ENCODE data around the gene KIAA1958. TPM values are rescaled to one million over a fixed set of nuclear protein-coding genes. Genes with fewer than 3 reads are reported as not detected.

The KIAA1958 gene
- polyA plus RNA-seq, 3 donors, result 1.9 to 4.2 (median 1.9) TPM

DNA sequence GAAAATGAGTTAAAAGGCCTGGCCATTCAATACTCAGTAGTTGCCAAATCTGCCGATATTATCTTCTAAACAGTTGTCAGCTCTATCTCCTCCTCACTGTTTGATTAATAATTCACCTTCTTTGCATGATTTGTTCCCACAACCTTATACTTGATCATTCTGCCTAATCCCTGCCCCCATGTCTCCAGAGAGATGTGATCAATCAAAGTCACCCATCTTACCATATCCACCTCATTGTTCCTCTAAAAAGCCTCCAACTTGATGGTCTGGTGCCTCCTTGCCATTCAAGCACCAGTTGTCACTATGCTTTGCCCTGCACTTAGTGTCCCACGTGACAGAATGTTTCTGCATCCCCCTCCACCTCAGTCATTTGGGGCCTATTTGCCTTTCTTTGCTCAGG is 41.3 kb downstream of the KIAA1958 start:
- no CpG with 5 or more reads among the region's 2 CpGs for WGBS (ENCODE audit: insufficient coverage)
- Histone ChIP-seq H2AFZ (ENCODE audit: insufficient read depth, low read depth, low read length, poor library complexity, severe bottlenecking) (no peak overlapping the region), H3K36me3 (replicated peaks in 1 of 2; ENCODE audit: control insufficient read depth in 1 of 2, insufficient read depth in 2 of 2, low read length in 2 of 2) (no peaks in the 10 kb centered on the region), H3K4me3 (replicated peaks in 1 of 3; ENCODE audit: low read depth in 2 of 3, low read length in 3 of 3) (no peak overlapping the region), H3K9ac (ENCODE audit: insufficient read depth, low read length, poor library complexity, severe bottlenecking) (no peak overlapping the region), H3K79me2 (ENCODE audit: insufficient read depth, low read length) (peaks cover 9% of the 10 kb centered on the region), H3K4me1 (ENCODE audit: control insufficient read depth in 1 of 2, insufficient read depth in 2 of 2, low read length in 2 of 2) (peaks cover 5% of the 10 kb centered on the region in 2 donors), H3K4me2 (replicated peaks; ENCODE audit: extremely low read depth, low read length, poor library complexity, severe bottlenecking) (no peak overlapping the region), H3K27me3 (ENCODE audit: control insufficient read depth in 2 of 2, insufficient read depth in 2 of 2, low read length in 2 of 2) (no peaks in the 10 kb centered on the region), H4K20me1 (ENCODE audit: insufficient read depth, low read length) (no peaks in the 10 kb centered on the region), H3K27ac (ENCODE audit: low read depth in 1 of 2, low read length in 2 of 2) (no peak overlapping the region), H3K9me3 (replicated peaks in 1 of 2; ENCODE audit: control insufficient read depth in 1 of 2, insufficient read depth in 1 of 2, low read length in 2 of 2) (peaks cover 0 to 3% of the 10 kb centered on the region in 2 donors)
- peaks cover 14% of the 10 kb centered on the region for H3K4me1 Mint-ChIP-seq
- H3K36me3 Mint-ChIP-seq, result peaks cover 3% of the 10 kb centered on the region in 2 donors
- TF ChIP-seq, protein P1, sequence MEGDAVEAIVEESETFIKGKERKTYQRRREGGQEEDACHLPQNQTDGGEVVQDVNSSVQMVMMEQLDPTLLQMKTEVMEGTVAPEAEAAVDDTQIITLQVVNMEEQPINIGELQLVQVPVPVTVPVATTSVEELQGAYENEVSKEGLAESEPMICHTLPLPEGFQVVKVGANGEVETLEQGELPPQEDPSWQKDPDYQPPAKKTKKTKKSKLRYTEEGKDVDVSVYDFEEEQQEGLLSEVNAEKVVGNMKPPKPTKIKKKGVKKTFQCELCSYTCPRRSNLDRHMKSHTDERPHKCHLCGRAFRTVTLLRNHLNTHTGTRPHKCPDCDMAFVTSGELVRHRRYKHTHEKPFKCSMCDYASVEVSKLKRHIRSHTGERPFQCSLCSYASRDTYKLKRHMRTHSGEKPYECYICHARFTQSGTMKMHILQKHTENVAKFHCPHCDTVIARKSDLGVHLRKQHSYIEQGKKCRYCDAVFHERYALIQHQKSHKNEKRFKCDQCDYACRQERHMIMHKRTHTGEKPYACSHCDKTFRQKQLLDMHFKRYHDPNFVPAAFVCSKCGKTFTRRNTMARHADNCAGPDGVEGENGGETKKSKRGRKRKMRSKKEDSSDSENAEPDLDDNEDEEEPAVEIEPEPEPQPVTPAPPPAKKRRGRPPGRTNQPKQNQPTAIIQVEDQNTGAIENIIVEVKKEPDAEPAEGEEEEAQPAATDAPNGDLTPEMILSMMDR (IDR thresholded peaks at IDR 0.05), result no peak
- H3K27me3 Mint-ChIP-seq (ENCODE audit: low read depth in 3 of 3), result no peaks in the 10 kb centered on the region
- intact Hi-C loops (cut with micrococcal nuclease), result no loop called here
- H3K4me3 Mint-ChIP-seq, result no peak overlapping the region
- DNase-seq, result no peak
- no peak overlapping the region for H3K27ac Mint-ChIP-seq
- peaks cover 0 to 5% (median 2%) of the 10 kb centered on the region in 7 donors for H3K9me3 Mint-ChIP-seq

DNA sequence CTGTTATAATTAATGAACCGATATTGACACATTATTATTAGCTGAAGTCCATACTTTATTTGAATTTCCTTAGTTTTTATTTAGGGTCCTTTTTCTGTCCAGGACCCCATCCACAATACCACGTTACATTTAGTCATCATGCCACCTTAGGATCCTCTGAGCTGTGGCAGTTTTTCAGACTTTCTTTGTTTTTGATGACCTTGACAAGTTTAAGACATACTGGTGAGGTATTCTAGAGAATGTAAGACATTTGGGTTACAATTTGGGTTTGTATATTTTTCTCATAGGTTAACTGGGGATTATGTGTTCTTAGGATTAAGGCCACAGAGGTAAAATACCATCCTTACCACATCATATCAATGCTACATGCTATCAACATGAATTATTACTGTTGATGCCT is 42.7 kb downstream of the KIAA1958 start:
- Histone ChIP-seq H3K4me2 (replicated peaks; ENCODE audit: extremely low read depth, low read length, poor library complexity, severe bottlenecking) (no peak overlapping the region), H3K79me2 (ENCODE audit: insufficient read depth, low read length) (peaks cover 13% of the 10 kb centered on the region), H3K36me3 (replicated peaks in 1 of 2; ENCODE audit: control insufficient read depth in 1 of 2, insufficient read depth in 2 of 2, low read length in 2 of 2) (no peaks in the 10 kb centered on the region), H3K4me3 (replicated peaks in 1 of 3; ENCODE audit: low read depth in 2 of 3, low read length in 3 of 3) (no peak overlapping the region), H3K9me3 (replicated peaks in 1 of 2; ENCODE audit: control insufficient read depth in 1 of 2, insufficient read depth in 1 of 2, low read length in 2 of 2) (peaks cover 0 to 3% of the 10 kb centered on the region in 2 donors), H3K9ac (ENCODE audit: insufficient read depth, low read length, poor library complexity, severe bottlenecking) (no peak overlapping the region), H3K4me1 (ENCODE audit: control insufficient read depth in 1 of 2, insufficient read depth in 2 of 2, low read length in 2 of 2) (peaks cover 5% of the 10 kb centered on the region in 2 donors), H4K20me1 (ENCODE audit: insufficient read depth, low read length) (no peaks in the 10 kb centered on the region), H3K27ac (ENCODE audit: low read depth in 1 of 2, low read length in 2 of 2) (no peak overlapping the region), H2AFZ (ENCODE audit: insufficient read depth, low read depth, low read length, poor library complexity, severe bottlenecking) (no peak overlapping the region), H3K27me3 (ENCODE audit: control insufficient read depth in 2 of 2, insufficient read depth in 2 of 2, low read length in 2 of 2) (no peaks in the 10 kb centered on the region)
- no CpG with 5 or more reads among the region's 2 CpGs for WGBS (ENCODE audit: insufficient coverage)
- Mint-ChIP-seq H3K27me3 (ENCODE audit: low read depth in 3 of 3) (no peaks in the 10 kb centered on the region), H3K4me1 (peaks cover 23% of the 10 kb centered on the region), H3K27ac (no peak overlapping the region), H3K36me3 (peaks cover 3% of the 10 kb centered on the region in 2 donors), H3K4me3 (no peak overlapping the region), H3K9me3 (peaks cover 0 to 5% (median 2%) of the 10 kb centered on the region in 7 donors)
- DNase-seq, result no peak
- TF ChIP-seq, protein P1 (IDR thresholded peaks at IDR 0.05), result no peak
- intact Hi-C loops (cut with micrococcal nuclease), result no loop called here

All from CD14-positive monocyte (primary cell).